Psoas muscle (tissue), 8 donors: ENCODE measurements around the gene C1QC. TPM values are rescaled to one million over a fixed set of nuclear protein-coding genes. Genes with fewer than 3 reads are reported as not detected.
"Not testable (repeated sequence)": the region's sequence is repeated elsewhere in the genome, so short reads cannot be mapped to it uniquely, and the experiment has no call there.

Experiments used
- ATAC-seq, 4 donors: fragments of 200-7000 bp; cut with Tn5 transposase; one replicate each; pipeline ENCODE4 v1.9.1; 2020; ENCODE audit warnings: moderate library complexity in 3 of 4, mild to moderate bottlenecking in 2 of 4
- DNase-seq, 2 donors: peaks; one replicate each; pipeline ENCODE4 v3.0.0-alpha.2; 2020
- H3K27ac ChIP-seq: fragments of 200-600 bp; one replicate; pipeline ENCODE4 v1.8.0; 2022
- H3K27me3 ChIP-seq, 3 donors: fragments of 200-600 bp in 1 of 3; one replicate each; pipeline versions ENCODE4 v1.6.1 to v1.8.0; 2013 to 2022; ENCODE audit warnings: low read length in 2 of 3, mild to moderate bottlenecking in 2 of 3, moderate library complexity in 1 of 3; ENCODE audit not compliant: insufficient read depth in 3 of 3
- H3K36me3 ChIP-seq, 2 donors: fragments of 200-600 bp in 1 of 2; one replicate each; pipeline versions ENCODE4 v1.6.1 to v1.8.0; 2013 to 2022; ENCODE audit warnings: low read depth in 1 of 2, mild to moderate bottlenecking in 1 of 2, moderate library complexity in 1 of 2; ENCODE audit not compliant: insufficient read depth in 1 of 2
- H3K4me1 ChIP-seq: fragments of 200-600 bp; one replicate; pipeline ENCODE4 v1.8.0; 2022
- H3K4me3 ChIP-seq: fragments of 200-600 bp; one replicate; pipeline ENCODE4 v1.8.0; 2022; ENCODE audit warnings: mild to moderate bottlenecking
- H3K9me3 ChIP-seq: fragments of 200-600 bp; one replicate; pipeline ENCODE4 v1.8.0; 2022
- CTCF ChIP-seq: fragments of 200-600 bp; IDR thresholded peaks from one replicate; pipeline ENCODE4 v1.8.0; 2022; ENCODE audit warnings: antibody characterized with exemption
- WGBS, 3 donors: extraction: QIAGEN DNeasy Blood & Tissue Kit; methylation state at CpG; one replicate each; pipeline versions ENCODE4 v1.1.6 to v1.1.7; 2013; 5-methylcytosine and 5-hydroxymethylcytosine counted together
- intact Hi-C, 2 donors: fragments of 100-400 bp; cut with DNase I; formaldehyde crosslinking; loops; one replicate each; pipeline versions ENCODE4 v1.11.0 to v1.14.2; 2022
- polyA plus RNA-seq, 3 donors: library from polyadenylated mRNA; stranded (reverse); fragments of 200-250 nt; gene quantifications; one replicate each; pipeline ENCODE4 v1.2.3, GENCODE V29; 2013
- total RNA-seq, 4 donors: library from RNA; stranded (reverse); fragmentation: NEBNext Ultra II Directional in 2 of 4; extraction: Animal tissue kit (Norgen Biotek cat#: 25700) in 2 of 4; gene quantifications; one replicate each; pipeline versions ENCODE4 v1.2.1 to v1.2.4, GENCODE V29; 2021 to 2023
- donor health status: healthy with polysubstance abuse.
- donor health status: DM: no; HTN: no; CAD: no; lungs with moderate emphysema.
- donor health status: Bipolar disorder and iron deficiency.
- donor health status: healthy.
- donor health status: DM: yes; HTN: yes; CAD: no.
- donor health status: DM: no; HTN: no; CAD: no.
- donor health status: DM: no; HTN: no; CAD: no.
- donor health status: DM: yes; HTN: yes; CAD: no.

The C1QC gene
- total and polyA plus RNA-seq, 7 donors: 8.7 to 39.1 (median 24.2) TPM

- H3K4me1 ChIP-seq: no peaks in the 10 kb centered on the region
- no peaks in the 10 kb centered on the region for H3K9me3 ChIP-seq
- no peak for TF ChIP-seq CTCF
- no peaks in the 10 kb centered on the region for H3K36me3 ChIP-seq
- H3K27ac ChIP-seq: no peak overlapping the region
- WGBS, 3 donors: 50 to 55% (median 53%) methylated on average over 1 of the region's 1 CpG
- DNase-seq: no peak
- no peak for ATAC-seq
- intact Hi-C loops: no loop called here
- no peak overlapping the region for H3K4me3 ChIP-seq
- H3K27me3 ChIP-seq: peaks cover 0 to 73% (median 16%) of the 10 kb centered on the region in 3 donors
Measured at GRCh38 chr1:22674410-22674749, 30.9 kb downstream of the C1QC start.

GRCh38 chr1:22676151-22676550 is 32.7 kb downstream of the C1QC start:
- DNase-seq, H3K36me3 ChIP-seq, H3K27ac ChIP-seq, H3K9me3 ChIP-seq, ATAC-seq, intact Hi-C loops, H3K4me1 ChIP-seq, H3K4me3 ChIP-seq: not testable (repeated sequence)
- H3K27me3 ChIP-seq: peaks cover 0 to 59% (median 13%) of the 10 kb centered on the region in 3 donors
- WGBS, 3 donors: 74 to 79% (median 75%) methylated on average over 15 of the region's 15 CpGs

- intact Hi-C loops: no loop called here
- ATAC-seq (no peak), DNase-seq (no peak)
- no peak for TF ChIP-seq CTCF
- Histone ChIP-seq H3K4me1 (no peaks in the 10 kb centered on the region), H3K36me3 (no peaks in the 10 kb centered on the region), H3K27me3 (peaks cover 0 to 50% (median 7%) of the 10 kb centered on the region in 3 donors), H3K9me3 (no peaks in the 10 kb centered on the region), H3K4me3 (no peak overlapping the region), H3K27ac (no peak overlapping the region)
- WGBS, 3 donors: 65 to 71% (median 70%) methylated on average over 33 to 37 of the region's 37 CpGs
Measured at GRCh38 chr1:22676916-22677583, 33.6 kb downstream of the C1QC start.

GRCh38 chr1:22677931-22678896 is 34.8 kb downstream of the C1QC start:
- Histone ChIP-seq H3K4me1 (no peaks in the 10 kb centered on the region), H3K36me3 (no peaks in the 10 kb centered on the region), H3K9me3 (no peaks in the 10 kb centered on the region), H3K27ac (no peak overlapping the region), H3K27me3 (peaks cover 0 to 48% (median 6%) of the 10 kb centered on the region in 3 donors), H3K4me3 (no peak overlapping the region)
- ATAC-seq: no peak
- intact Hi-C loops: no loop called here
- WGBS, 3 donors: 60 to 72% (median 67%) methylated on average over 13 of the region's 13 CpGs
- no peak for TF ChIP-seq CTCF
- no peak for DNase-seq

- no peak for ATAC-seq
- H3K27me3 ChIP-seq: peaks cover 0 to 42% (median 11%) of the 10 kb centered on the region in 3 donors
- WGBS, 3 donors: 50 to 64% (median 55%) methylated on average over 9 of the region's 9 CpGs
- no peaks in the 10 kb centered on the region for H3K36me3 ChIP-seq
- H3K4me1 ChIP-seq: no peaks in the 10 kb centered on the region
- TF ChIP-seq CTCF: no peak
- no peaks in the 10 kb centered on the region for H3K9me3 ChIP-seq
- H3K27ac ChIP-seq: no peak overlapping the region
- DNase-seq: no peak
- intact Hi-C loops: no loop called here
- no peak overlapping the region for H3K4me3 ChIP-seq
Measured at GRCh38 chr1:22680726-22681125, 37.3 kb downstream of the C1QC start.
